GM15510 (cell line): ENCODE measurements around the gene FOXJ3.

Experiments used
- POLR2A ChIP-seq: IDR thresholded peaks from 3 replicates; pipeline ENCODE4 v1.6.1; 2011; ENCODE audit warnings: borderline replicate concordance; ENCODE audit not compliant: insufficient read length; ENCODE audit errors: extremely low read depth

FOXJ3 gene

DNA sequence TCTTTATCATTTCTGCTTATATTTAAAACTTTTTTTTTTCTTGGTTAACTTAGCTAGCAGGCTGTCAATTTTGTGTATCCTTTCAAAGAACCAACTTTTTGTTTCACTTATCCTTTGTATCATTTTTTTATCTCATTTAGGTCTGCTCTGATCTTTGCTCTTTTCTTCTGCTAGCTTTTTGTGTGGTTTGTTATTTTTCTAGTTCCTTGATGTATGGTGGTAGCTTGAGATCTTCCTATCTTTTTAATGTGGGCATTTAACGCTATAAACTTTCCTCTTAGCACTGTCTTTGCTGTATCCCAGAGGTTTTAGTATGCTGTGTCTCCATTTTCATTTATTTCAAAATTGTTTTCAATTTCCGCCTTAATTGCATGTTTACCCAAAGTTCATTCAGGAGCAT is 36.5 kb downstream of the FOXJ3 start:
- TF ChIP-seq POLR2A: no peak

- no peak for TF ChIP-seq POLR2A
Observed at GRCh38 chr1:42295816-42296215, 39.2 kb downstream of the FOXJ3 start.

GRCh38 chr1:42290130-42290529 is 44.9 kb downstream of the FOXJ3 start:
- no peak for TF ChIP-seq POLR2A

- no peak for TF ChIP-seq POLR2A
Observed at GRCh38 chr1:42288311-42288985, 46.6 kb downstream of the FOXJ3 start.

DNA sequence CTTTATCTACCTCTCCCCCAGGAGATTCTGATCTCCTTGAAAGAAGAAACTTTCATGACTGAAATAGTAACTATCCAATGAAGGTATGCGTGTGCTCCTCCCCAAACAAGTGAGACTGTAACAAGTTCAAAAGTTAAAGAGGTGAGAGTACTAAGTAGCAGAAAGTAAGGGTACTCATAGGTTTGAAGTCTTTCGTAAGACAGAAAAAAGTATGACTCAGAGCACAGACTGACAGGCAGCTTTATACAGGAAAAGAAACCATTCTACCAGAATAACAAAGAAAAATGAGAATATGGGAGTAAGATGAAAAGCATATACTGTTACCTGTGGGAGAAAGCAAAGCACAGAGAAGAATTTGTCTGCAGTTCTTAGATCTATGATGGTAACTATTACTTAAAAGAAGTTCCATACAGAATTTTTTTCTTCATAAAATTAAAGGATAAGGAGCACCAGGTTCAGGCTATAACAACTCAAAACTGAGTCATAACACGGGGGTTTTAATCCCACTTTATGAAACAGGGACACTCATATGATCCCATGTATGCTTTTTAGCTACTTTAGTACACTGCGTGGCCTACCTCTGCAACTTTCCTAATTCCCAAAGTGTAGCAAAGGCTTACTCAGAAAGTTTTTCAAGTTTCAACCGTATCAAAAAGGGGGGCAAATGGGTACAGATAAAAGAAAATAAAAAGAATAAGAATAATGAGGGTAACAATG is 52.0 kb downstream of the FOXJ3 start:
- no peak for TF ChIP-seq POLR2A

DNA sequence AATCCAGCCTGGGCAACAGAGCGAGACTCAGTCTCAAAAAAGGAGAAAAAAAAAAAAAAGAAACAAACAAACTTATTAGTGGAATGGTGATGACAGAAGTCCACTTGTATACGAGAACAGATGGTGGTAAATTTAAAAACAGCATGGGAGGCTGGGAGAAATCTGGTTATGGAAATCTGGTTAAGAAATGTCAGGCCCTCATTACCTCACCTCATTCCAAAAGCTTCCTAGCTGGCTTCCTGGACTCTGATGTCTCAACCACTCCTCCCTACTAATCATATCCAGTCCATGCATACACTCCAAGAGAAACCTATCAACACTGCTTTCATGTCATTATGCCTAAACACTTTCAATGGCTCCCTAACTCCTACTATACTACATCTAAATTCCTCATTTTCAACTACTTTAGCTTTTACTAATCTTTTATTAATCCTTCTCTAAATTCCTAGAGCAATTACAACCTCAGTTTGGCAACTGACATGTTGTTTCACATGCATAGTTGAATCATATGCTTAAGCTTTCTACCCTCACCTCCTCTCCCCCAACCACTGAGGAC is 52.9 kb downstream of the FOXJ3 start:
- TF ChIP-seq POLR2A: no peak

- no peak for TF ChIP-seq POLR2A
Observed at GRCh38 chr1:42280821-42281220, 54.2 kb downstream of the FOXJ3 start.

DNA sequence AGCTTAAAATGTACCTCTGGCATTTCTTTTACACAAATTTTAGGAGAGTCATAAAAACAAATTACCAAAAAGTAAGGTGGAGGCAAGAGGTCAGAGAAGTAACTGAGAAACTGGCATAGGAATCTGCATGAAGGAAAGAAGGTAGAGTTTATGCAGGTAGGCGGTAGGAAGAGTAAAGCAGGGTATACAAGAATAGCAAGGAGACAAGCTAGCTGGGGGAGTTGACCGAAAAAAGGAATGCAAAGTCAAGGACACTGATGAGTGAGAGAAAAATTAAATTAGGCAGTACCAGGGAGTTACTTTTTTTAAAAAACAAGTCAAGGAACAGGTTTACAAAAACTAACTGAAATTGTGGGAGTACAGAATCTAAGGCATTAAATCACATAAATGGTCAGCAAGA is 56.0 kb downstream of the FOXJ3 start:
- no peak for TF ChIP-seq POLR2A

- TF ChIP-seq POLR2A: no peak
Observed at GRCh38 chr1:42272920-42273319, 62.1 kb downstream of the FOXJ3 start.

DNA sequence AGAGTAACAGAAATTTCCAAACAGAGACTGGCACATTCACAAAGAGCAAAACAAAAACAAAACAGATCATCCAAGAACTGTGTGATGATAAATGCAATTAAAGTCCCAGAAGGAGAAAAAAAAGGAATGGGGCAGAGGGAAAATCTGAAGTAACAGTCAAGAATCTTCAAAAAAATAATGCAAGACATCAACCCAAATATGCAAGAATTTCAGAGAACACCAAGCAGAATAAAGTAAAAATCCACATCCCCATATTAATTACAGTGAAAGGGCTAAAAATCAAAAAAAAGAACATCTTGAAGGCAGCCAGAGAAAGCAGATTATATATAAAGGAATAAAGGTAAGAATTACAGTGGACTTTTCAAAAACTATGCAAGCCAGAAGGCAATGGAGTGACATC is 67.1 kb downstream of the FOXJ3 start:
- TF ChIP-seq POLR2A: no peak

DNA sequence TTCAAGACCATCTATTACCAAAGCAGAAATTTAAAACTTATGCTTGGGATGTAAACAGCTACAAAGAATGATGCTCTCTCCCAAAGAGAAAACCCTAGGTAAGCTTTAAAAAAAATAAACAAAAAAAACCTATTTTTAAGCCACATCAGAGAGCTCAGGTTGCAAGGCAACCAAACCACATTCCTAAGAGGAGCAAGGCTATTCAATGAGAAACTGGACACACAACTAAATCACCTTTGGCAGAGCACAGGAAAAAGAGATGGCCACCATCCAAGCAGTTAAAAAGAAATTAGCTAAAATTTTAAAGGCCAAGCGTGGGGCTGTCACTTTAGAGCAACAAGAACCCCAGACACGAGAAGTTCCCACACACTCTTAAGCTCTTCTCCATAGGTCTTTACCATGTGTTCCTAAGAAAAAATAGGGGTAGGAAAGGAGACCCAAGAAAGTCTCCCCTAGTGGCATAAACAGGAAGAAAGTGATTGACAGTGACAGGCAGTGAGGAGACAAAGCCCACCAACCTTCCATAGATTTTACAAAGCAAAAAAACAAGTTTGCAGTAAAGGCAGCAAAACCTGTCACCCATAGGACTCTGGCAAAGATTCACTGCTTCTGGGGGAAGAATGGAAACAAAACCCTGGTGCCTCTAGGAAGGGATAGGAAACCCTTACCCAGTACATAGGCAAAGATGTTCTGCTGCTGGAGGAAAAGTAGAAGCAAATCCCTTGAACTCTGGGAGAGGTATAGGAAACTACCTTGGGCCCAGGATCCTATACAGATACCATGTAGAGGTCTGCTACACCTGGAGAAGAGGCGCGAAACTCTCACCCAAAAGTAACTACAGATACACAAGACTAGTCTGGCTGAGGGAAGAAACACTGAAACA is 68.5 kb downstream of the FOXJ3 start:
- no peak for TF ChIP-seq POLR2A

GRCh38 chr1:42264511-42265190 is 70.4 kb downstream of the FOXJ3 start:
- no peak for TF ChIP-seq POLR2A

GRCh38 chr1:42263019-42263418 is 72.0 kb downstream of the FOXJ3 start:
- TF ChIP-seq POLR2A: no peak

DNA sequence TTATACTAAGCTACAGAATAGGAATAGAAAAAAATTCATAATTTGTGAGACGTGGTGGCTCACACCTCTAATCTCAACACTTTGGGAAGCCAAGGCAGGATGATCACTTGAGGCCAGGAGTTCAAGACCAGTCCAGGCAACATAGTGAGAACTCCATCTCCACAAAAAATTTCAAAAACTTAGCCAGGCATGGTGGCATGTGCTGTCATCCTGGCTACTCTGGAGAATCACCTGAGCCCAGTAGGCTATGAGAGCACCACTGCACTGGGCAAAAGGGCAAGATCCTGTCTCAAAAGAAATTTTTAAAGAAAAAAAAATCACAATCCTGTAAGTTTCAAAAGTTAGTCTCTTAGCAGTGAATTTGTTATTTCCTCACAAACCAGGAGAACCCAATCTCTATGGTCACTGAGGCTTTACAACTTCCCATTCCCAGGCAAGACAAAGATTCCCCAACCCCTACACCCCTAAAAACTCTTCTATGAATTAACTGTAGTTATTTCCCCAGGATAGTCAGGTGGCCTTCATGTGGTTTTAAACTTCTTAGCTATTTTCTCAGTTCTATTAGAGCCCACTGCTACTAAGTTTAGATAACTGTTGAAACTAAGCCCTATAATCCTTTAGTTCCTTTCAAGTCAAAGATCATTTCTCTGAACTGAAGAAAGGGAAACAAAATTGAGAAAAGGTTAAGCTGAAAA is 74.5 kb downstream of the FOXJ3 start:
- no peak for TF ChIP-seq POLR2A
